ENCODE data around the gene BIRC7. TPM values are rescaled to one million over a fixed set of nuclear protein-coding genes. Genes with fewer than 3 reads are reported as not detected.

BIRC7 gene
- total RNA-seq, 4 donors from 2014 or later: 0.49 to 3.0 (median 1.7) TPM

DNA sequence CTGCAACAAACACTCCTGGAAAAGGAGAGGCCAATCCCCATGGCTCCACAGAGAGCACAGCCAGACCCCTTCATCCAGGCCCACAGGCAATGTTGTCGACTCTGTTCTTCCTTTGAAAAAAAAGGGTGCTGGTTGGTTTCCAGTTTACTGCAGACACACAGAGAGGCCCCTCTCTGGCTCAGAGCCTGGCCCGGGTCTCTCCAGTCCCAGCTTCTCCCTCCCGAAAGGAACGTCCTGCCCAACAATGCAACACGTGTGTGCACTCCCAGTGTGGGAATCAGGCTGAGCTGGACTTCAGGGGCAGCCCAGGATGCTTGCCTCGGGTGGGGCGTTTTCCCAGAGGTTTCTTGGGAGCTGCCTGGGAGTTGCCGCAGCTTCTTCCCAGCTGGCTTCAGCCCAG lies 23.1 kb downstream of the BIRC7 start:
- no peaks in the 10 kb centered on the region for H3K9me3 ChIP-seq
- no peaks in the 10 kb centered on the region for H3K36me3 ChIP-seq
- H3K4me3 ChIP-seq: no peak overlapping the region
- peaks cover 90% of the 10 kb centered on the region for H3K27me3 ChIP-seq
- TF ChIP-seq EP300 (IDR thresholded peaks at IDR 0.05): no peak
- TF ChIP-seq, protein P1, sequence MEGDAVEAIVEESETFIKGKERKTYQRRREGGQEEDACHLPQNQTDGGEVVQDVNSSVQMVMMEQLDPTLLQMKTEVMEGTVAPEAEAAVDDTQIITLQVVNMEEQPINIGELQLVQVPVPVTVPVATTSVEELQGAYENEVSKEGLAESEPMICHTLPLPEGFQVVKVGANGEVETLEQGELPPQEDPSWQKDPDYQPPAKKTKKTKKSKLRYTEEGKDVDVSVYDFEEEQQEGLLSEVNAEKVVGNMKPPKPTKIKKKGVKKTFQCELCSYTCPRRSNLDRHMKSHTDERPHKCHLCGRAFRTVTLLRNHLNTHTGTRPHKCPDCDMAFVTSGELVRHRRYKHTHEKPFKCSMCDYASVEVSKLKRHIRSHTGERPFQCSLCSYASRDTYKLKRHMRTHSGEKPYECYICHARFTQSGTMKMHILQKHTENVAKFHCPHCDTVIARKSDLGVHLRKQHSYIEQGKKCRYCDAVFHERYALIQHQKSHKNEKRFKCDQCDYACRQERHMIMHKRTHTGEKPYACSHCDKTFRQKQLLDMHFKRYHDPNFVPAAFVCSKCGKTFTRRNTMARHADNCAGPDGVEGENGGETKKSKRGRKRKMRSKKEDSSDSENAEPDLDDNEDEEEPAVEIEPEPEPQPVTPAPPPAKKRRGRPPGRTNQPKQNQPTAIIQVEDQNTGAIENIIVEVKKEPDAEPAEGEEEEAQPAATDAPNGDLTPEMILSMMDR (IDR thresholded peaks at IDR 0.05): no peak
- no peak for TF ChIP-seq POLR2AphosphoS5 (IDR thresholded peaks at IDR 0.05)
- no peak for TF ChIP-seq POLR2A (IDR thresholded peaks at IDR 0.05)
- WGBS: 5% methylated on average over 5 of the region's 8 CpGs
- H3K4me1 ChIP-seq: peaks cover 20% of the 10 kb centered on the region
- no peak overlapping the region for H3K27ac ChIP-seq
- no peak for DNase-seq (ENCODE audit: low spot score in 2 of 2)

DNA sequence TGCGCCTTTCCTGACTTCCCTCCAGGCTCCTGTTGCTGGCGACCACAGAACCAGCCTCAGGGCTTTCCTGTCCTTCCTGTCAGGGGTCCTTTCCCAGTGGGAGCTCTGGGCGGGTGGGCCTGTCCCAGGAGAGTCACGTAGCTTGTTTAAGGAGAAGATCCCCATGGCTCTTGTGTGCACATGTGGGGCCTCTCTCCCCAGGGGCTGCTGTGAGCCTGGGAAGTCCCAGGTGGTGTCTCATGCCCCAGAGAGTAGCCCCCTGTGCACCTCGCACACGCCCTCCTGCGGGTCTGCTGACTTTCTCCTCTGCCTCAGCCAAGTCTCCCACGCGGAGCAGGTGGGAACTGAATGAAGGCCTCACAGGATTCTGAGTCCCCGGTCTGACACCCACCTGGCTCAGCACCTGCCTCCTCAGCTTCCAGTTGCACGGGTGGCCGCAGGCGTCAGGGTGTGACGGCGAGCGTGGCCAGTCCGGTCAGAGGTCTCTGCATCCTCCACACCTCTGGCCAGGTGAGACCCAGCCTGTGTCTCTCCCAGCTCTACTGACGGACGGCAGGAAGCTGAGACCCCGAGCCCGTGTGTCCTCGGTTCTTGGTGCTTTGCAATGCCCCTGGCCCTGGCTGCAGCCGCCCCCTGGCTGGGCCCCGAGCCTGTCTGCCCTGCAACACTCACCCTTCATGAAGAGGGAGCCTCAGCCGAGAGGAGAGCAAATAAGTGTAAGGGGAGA lies 24.2 kb downstream of the BIRC7 start:
- no peak overlapping the region for H3K27ac ChIP-seq
- 89% methylated on average over 8 of the region's 25 CpGs for WGBS

DNA sequence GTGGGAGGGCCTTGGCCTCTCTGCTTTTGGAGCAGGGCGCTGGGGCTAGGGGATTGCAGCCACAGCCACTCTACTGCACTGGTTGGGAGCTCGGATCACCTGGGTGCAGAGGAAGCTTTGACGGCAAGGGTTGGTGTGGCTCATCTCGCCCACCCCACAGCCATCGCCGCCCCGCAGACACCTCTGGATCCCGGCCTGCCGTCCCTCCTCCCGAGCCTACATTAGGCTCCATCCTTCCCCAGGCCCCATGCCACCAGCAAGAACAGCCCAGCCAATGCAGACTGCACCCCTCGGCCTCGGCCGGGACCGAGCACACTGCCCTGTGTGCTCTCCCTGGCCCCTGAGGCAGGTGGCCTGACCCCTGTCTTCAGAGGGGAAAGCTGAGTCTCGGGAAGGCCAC lies 24.8 kb downstream of the BIRC7 start:
- DNase-seq (ENCODE audit: low spot score in 2 of 2): no peak
- no peaks in the 10 kb centered on the region for H3K9me3 ChIP-seq
- no peaks in the 10 kb centered on the region for H3K36me3 ChIP-seq
- TF ChIP-seq EP300 (IDR thresholded peaks at IDR 0.05) (no peak), POLR2A (IDR thresholded peaks at IDR 0.05) (no peak), POLR2AphosphoS5 (IDR thresholded peaks at IDR 0.05) (no peak)
- TF ChIP-seq, protein P1 (IDR thresholded peaks at IDR 0.05): no peak
- peaks cover 89% of the 10 kb centered on the region for H3K27me3 ChIP-seq
- H3K27ac ChIP-seq: no peak overlapping the region
- no peak overlapping the region for H3K4me3 ChIP-seq
- peaks cover 10% of the 10 kb centered on the region for H3K4me1 ChIP-seq
- 100% methylated on average over 1 of the region's 15 CpGs for WGBS

More for the DNA sequence above, 24.2 kb downstream of the BIRC7 start:
- Histone ChIP-seq H3K36me3 (no peaks in the 10 kb centered on the region), H3K4me1 (peaks cover 10% of the 10 kb centered on the region), H3K27me3 (peaks cover 90% of the 10 kb centered on the region), H3K4me3 (no peak overlapping the region), H3K9me3 (no peaks in the 10 kb centered on the region)
- no peak for DNase-seq (ENCODE audit: low spot score in 2 of 2)
- TF ChIP-seq, protein P1 (IDR thresholded peaks at IDR 0.05): no peak
- TF ChIP-seq POLR2AphosphoS5 (IDR thresholded peaks at IDR 0.05) (no peak), POLR2A (IDR thresholded peaks at IDR 0.05) (no peak), EP300 (IDR thresholded peaks at IDR 0.05) (no peak)

DNA sequence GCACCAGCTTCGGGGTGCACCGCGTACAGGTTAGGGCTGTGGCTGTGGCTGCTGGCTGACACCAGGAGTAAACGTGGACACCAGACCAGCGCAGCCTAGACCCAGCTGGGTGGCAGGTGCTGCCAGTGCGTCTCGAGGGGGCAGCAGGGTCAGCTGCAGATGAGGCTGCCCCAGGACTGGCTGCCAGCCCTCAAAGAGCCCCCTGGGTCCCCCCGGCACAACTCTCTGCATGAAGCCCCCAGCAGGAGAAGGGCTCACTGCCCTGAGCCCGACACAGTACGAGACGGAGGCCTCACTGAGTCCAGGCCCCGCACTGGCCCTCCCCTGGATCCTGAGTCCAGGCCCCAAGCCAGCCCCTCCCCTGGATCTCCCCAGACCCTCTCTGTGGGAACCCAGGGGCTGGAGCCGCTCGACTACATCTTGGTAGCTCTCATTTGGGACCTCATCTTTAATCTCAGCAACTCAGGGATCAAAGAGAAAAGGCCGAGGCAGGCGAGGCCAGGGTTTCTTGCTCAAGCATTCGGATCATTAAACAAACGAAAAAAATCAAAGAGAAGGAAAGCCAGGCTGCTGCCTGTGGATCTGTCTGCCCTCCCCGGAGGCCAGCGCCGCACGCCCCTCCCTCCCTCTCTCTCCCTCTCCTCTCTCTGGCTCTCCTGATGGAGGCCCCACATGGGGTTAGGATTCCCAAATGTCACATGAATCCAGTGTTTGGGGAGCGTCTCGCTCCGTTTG lies 25.5 kb downstream of the BIRC7 start:
- Histone ChIP-seq H3K4me3 (no peak overlapping the region), H3K9me3 (no peaks in the 10 kb centered on the region), H3K27me3 (peaks cover 88% of the 10 kb centered on the region), H3K36me3 (no peaks in the 10 kb centered on the region), H3K27ac (no peak overlapping the region), H3K4me1 (peaks cover 5% of the 10 kb centered on the region)
- WGBS: 53% methylated on average over 16 of the region's 25 CpGs
- TF ChIP-seq POLR2AphosphoS5 (IDR thresholded peaks at IDR 0.05): no peak
- TF ChIP-seq POLR2A (IDR thresholded peaks at IDR 0.05): no peak
- TF ChIP-seq, protein P1 (IDR thresholded peaks at IDR 0.05): no peak
- no peak for TF ChIP-seq EP300 (IDR thresholded peaks at IDR 0.05)
- DNase-seq (ENCODE audit: low spot score in 2 of 2): no peak
